HG03103 (cell line): Measurements from ENCODE around the gene C16orf74.

Experiments used
- ATAC-seq: cut with Tn5 transposase; IDR thresholded peaks from one replicate; pipeline ENCODE4 v1.9.1; 2021; ENCODE audit warnings: low read depth; ENCODE audit not compliant: unreplicated experiment

Gene C16orf74

DNA sequence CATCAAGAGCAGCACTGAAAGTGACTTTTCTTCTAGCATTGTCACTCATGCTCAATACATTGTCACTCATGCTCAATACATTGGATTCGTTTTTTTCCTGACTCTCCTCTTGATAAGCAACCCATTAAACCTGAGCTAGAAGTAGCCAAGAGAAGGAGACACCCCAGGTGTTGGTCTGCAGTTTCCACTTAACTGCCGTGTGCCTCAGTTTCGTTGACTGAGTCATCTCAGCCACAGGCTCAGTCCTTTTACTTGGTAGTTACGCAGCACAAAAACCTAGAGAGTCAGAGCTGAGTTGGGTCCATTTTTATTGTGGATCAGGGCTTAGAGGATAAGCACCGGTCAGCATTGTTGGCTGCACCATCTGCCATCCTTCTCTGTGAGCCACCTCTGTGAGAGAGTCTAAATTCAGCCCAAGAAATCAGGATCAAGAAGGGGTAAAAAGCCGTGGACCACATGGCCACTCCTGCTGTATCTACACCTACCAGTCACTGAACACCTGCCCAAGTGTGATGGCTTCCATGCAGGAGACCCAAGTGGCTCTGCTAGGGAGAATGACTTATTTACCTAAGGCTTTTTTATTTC is 73.4 kb downstream of the C16orf74 start:
- ATAC-seq, result no peak

DNA sequence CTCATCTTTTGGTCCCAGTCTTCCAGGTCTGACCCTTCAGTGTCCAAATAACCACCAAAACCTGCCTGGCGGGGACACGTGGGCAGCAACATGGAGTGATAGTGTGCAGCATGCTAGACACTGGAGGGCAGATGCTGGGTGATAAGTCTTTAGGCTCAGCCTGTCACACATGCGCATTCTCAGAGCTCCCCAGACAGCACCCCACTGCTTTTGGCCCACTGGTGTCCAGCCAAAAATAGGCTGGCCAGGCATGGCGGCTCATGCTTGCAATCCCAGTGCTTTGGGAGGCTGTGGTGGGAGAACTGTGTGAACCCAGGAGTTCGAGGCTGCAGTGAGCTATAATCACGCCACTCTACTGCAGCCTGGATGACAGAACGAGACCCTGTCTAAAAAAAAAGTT is 74.4 kb downstream of the C16orf74 start:
- no peak for ATAC-seq

DNA sequence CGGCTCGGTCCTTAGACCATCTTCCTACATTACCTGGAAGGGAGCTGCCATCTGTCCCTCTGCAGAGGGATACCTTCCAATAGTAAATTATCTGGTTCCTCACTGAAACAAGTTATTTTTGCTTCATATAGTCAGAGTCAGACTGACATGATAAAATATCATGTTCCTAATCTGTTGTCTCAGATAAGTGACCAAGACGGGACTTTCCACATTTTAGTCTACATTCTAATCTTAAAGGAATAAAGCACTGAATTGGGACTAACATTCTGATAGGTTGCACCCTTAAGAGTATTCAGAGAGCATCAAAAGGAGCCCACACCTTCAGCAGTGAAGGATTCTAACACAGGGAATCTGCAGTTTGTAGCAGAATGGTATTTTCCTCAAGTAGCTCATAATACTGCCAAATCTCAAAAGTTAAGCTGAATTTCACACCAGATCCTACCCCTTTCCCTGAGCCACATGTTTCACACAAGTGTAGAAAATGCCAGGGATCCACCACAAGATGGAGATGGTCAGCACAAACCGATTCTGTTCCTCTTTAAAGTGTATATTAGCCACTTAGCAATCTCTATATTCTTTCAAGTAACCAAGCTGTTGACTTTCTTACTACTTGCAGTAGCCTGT is 75.5 kb downstream of the C16orf74 start:
- ATAC-seq, result no peak

DNA sequence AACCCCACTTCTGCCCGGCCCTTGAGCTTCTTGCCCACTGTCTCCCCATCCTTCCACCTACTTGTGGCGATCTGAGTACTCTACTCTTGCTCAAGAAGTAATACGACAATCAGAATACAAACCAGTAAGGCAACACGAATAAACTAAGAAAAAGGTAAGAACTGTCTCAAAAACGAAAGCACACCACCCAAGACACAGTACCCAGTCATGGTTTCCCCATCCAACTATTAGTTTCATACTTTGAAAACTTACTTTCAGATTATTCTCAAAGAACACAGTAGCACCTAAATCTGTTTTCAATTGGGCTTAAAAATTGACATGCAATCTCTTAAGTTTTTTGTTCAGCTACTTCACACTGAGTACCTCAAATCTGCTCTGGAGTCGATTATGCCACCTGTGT is 76.1 kb downstream of the C16orf74 start:
- ATAC-seq, result no peak

DNA sequence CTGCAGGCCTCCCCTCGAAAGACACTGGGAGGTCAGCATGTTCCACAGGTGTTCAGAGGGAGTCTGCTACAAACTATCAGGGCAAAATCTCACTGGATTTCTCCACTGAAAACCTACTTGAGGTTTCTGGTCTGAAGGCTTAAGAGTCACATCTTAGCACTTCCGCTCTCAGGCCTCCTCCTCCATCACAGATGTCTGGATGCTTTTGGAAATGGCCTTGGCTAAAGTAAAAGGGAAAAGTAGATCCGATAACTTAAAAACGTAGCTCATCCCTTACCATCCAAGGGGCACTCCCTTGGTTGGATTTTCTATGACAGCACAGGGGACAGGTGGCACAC is 76.5 kb downstream of the C16orf74 start:
- ATAC-seq, result no peak

DNA sequence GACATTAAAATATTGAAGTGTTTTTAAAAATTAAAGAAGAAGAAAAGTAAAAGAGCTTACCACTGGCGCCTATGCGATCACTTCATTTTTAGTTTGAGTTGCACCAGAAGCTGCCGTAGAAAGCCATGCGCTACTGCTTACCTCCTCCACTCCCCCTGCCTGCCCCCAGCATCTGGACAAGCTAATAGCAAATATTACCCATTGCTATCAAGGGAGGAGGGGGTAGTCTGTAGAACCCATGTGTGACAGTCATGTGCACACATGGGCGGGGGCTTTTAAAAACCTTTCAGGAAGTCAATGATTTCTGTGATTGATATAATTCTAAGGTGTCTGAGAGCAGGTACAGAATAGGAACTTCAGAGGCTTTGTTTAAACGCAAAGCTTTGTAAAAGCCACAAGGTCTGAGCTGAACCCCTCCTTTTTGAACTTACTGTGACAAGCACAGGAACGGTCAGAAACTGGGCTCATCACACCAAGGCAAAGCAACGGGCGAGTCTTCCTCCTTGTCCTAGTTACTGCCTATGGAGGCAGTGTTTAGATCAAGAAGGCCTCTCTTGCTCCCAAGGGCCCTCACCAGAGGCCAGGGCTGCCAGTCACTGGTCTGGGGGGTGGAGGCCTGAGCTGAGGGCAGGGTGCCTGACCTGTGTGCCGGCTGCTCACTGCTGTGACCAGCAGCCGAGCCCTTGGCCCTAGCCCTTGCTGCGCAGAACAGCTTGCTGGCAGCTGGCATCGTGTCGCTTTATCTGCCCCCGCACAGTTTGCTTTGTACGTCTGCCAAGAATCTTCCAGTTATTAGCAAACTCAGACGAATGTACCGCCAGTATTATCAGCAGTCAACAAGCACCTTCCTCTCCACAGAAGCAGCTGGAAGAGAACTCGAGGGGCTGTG is 77.1 kb downstream of the C16orf74 start:
- no peak for ATAC-seq

DNA sequence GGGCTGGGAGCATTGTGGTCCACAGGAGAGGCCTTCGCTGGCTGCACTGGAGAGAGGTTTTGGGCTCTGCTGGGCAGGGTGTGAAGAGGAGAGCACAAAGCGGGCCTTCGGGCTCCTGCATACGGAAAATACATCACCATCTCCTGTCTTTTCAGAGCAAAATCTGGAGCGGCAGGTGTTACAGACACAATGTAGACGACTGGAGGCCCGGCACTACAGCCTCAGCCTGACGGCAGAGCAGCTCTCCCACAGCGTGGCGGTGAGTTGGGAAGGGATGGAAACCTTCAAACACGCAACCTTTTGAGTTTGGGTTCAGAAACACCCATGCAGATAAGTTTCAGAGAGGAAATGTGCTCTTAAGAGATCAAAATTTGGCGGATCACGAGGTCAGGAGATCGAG is 80.1 kb downstream of the C16orf74 start:
- no peak for ATAC-seq

DNA sequence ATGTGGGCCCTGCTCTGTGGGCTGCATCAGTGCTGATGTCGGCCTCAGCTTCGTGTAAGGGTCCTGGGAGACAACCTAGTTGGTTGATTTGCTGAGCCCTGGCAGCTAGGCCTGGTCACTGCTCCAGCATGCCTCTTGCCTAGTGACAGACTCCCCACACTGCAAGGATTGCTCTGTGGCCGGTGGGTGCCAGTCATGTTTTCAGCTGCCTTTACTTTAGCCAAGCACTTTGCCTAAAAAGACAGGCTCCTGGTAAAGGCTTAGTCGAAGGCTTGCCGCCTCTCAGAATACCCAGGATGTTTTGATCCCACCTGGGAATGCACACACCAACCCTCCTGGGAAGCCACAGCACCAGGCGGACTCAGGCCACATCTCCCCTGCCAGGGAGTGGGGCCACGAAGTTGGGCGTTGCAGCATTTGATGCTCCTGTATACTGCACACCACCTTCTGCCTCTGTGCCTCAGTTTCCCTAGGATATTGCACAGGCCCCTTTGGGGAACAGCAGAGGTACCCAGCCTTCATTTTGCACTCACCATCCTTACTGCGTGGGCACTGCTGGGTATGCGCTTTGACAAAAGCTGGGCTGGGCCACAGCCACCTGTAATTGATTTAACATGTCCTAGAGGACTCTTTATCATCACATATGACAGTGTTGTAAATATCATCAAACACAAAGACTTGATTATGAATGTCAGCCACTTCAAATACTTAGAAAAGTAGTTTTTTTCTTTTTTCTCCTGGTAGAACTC is 82.0 kb downstream of the C16orf74 start:
- no peak for ATAC-seq

DNA sequence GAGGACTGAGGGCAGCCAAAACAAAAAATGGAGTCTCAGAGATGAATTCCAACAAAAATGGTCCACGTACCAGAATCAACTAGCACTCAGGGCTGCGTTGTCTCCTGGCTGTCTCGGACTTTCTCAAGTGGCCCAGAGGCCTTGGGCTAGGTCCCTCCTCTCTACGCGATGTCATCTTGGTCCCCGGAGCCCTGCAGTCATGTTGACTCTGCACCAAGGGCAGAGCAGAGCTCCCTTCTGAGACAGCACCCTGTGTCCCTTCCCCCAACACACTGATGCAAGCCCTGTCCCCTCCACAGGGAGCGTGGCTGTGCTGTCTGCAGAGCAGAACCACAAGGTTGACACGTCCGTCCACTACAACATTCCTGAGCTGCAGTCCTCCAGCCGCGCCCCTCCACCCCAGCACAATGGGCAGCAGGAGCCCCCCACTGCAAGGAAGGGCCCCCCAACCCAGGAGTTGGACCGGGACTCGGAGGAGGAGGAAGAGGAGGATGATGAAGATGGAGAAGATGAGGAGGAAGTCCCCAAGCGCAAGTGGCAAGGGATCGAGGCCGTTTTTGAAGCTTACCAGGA is 83.0 kb downstream of the C16orf74 start:
- ATAC-seq, result no peak

DNA sequence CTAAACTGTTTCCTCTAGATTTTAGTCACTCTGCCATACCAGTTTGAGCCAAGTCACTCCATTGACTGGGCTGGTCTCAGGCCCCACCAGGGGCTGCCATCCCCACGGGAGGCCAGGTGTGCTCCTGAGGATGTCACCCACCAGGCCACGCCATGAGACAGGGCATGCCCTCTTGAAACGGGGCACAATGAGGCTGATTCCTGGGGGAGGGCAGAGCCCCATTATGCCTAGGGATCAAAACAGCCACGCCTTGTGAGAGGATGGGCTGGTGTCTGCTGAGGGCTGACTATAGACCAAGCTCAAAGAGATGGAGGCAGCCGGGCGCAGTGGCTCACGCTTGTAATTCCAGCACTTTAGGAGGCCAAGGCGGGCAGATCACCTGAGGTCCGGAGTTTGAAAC is 83.6 kb downstream of the C16orf74 start:
- ATAC-seq, result no peak

DNA sequence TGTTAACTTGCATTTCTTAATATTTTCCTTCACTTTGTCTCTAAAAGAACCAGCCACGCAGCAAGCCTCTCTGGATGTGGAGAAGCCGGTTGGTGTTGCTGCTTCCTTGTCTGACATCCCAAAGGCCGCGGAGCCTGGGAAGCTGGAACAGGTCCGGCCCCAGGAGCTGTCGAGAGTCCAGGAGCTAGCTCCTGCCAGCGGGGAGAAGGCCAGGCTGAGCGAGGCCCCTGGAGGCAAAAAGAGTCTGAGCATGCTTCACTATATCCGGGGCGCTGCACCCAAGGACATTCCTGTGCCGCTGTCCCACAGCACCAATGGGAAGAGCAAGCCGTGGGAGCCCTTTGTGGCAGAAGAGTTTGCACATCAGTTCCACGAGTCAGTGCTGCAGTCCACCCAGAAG is 85.0 kb downstream of the C16orf74 start:
- ATAC-seq, result no peak

DNA sequence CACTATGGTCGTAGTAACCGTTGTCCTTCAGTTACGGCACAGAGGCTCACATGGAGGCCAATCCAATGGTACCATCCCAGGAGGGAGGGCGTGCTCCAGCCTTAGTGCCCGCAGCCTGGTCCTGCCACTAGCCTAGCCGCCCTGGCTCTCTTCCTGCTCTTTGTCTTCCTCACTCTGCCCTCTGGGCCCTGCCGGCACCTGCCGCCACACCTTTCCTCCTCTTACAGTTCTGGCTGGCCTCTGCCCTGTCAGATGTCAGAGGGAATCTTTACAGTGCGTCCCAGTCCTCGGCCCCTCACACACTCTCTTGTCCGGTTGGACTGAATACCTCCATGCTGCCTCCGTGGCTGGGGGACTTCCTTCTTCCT is 85.5 kb downstream of the C16orf74 start:
- no peak for ATAC-seq

DNA sequence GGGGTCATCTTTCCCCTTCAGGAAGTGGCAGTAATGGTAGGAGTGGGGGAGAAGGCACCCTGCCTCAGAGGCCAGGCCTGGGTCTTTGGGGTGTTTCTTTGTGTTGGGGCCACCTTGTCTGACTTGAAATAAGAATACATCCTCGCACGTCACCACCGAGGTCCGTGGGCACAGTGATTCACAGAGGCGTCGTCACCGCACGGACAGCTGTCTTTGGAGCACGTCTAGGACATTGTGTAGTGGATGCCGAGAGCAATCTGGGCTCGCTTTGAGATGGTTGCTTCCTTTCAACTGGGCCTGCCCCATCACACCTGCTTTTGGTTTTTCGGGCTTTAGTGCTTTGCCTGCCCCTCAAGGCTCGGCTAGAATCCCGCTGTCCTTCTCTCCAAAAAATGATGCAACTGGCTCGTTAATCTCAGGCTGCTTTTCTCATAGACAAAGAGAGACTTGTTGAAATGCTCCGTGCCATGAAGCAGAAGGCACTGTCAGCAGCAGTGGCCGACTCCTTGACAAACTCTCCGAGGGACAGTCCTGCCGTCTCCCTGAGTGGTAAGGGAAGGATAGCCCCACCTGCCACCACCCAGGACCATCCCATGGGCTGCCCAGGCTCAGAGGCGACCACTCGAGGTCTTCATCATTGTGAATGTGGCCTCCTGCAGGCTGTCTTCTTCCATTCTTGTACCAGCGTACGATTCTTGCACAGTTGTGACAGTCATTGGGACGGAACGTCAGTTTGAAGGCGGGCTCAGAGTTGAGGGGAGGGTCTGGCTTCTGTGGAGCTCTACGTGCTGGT is 86.1 kb downstream of the C16orf74 start:
- no peak for ATAC-seq

DNA sequence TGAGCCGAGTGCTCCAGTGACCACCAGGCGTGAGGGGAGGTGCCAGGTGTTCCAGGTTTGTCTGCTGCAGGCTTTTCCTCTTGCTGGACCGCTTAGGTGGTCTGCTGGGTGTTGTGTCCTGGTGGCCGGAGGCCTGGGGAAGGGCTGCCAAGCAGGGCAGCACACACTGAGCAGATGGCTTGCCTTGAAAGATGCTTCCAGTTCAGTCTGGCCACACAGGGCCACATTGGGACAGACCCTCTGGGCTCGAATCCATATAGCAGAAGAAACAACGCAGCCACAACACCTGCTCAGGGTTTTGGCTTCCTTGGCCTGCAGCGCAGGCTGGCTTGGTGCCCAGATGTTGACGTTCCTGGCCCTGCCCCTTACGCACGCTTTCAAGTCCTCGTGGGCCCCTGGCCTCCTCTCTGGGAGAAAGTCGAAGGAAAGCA is 87.0 kb downstream of the C16orf74 start:
- no peak for ATAC-seq

DNA sequence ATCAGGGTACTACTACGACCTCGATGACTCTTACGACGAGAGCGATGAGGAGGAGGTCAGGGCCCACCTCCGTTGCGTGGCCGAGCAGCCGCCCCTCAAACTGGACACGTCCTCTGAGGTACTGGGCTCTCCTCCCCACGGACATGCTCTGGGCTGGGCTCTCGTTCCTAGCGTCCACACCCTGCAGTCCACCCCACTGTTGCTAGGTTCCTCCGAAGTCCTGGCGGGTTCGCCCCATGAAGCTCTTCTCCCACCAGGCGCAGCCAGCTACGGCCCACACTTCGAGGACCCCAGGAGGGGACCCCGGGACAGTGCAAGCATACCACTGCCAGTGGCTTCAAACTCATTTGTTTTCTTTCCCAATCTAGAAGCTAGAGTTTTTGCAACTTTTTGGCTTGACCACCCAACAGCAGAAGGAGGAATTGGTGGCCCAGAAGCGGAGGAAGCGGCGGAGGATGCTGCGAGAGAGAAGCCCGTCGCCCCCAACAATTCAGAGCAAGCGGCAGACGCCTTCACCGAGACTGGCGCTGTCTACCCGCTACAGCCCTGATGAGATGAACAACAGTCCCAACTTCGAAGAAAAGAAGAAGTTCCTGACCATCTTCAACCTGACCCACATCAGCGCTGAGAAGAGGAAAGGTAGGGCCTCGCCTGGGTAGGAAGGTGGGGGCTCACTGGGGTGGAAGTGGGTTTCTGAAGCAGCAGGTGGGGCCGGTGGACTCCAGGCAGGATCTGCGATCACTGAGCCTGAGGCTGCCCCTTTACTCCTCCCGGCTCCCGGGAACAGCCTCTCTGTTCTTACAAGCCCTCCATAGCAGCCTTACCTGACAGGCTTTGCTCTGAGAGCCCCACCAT is 87.7 kb downstream of the C16orf74 start:
- no peak for ATAC-seq

DNA sequence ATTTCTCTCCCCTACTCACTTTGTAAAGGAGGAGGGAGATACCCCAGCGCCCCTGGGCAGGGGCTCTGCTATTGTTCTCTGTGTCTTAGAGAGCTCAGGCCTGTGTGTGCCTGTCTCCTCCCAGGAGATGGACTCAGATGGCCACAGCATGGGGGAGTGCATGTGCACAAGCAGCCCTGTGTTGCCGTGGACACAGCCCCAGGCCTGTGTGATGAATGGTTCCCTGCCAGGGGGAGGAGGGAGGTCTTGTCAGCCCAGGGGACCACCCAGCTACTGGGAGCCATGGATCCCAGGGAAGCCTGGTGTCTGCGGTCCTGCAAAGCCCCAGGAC is 88.4 kb downstream of the C16orf74 start:
- ATAC-seq, result no peak

DNA sequence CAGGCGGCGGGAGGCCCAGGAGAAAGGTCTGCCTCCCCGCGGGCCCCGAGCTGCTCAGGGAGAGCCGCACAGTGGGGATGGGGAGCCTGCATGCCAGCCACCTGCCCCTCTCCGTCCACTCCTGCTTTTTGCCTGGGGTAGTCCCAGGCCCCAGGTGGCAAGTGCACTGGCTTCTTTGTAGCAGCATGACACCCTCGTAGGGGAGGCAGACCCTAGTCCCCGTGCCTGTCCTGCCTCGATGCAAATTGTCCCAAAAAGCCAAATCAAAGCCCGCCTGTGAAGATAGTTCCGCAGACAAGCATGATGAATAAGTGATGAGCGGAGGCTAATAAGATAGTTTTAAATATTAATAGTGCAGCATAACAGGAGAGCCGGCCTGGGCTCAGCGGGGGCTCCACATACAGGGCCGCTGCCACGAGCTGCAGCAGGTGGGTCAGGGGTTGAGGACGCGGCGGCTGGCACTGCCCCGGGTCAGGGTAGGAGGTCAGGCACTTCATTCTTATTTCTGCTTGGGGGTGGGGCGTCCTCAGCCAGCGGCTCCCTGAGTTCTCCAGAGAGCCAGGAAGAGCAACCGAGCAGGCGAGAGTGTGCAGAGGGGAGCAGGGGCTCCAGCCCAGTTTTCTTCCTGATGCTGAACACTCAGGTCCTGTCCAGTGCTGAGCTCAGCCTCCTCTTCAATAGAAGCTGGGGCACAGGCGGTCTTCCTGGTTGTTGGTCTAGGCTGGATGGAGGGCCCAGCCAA is 89.0 kb downstream of the C16orf74 start:
- no peak for ATAC-seq

DNA sequence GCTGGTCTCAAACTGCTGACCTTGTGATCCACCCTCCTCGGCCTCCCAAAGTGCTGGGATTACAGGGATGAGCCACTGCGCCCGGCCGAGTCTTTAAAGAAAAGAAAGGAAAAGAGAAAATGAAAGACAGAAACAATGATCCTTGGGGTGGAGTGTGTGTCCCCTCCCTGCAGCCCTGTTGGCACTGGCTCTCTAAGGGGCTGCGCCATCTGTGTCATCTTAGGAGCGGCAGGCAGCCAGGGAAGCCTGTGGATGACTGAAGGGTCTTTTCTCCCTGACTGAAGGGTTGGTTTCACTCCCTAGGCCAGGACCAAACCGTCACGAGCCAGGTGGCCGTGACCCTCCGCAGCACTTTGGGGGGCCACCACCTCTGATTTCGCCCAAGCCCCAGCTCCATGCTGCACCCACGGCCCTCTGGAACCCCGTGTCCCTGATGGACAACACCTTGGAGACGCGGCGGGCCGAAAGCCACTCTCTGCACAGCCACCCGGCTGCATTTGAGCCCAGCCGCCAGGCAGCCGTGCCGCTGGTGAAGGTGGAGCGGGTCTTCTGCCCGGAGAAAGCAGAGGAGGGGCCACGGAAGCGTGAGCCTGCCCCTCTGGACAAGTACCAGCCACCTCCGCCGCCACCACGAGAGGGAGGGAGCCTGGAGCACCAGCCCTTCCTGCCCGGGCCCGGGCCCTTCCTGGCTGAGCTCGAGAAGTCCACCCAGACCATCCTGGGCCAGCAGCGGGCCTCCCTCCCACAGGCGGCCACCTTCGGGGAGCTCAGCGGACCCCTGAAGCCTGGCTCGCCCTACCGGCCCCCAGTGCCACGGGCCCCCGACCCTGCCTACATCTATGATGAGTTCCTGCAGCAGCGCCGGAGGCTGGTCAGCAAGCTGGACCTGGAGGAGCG is 89.8 kb downstream of the C16orf74 start:
- no peak for ATAC-seq
